Superior temporal gyrus (tissue), 1 donor: ENCODE results near the gene RNF19B.
"Not testable (repeated sequence)": the region's sequence is repeated elsewhere in the genome, so short reads cannot be mapped to it uniquely, and the experiment has no call there.

ENCODE experiments used
- DNase-seq: peaks from one replicate; pipeline ENCODE4 v3.0.0-alpha.2; 2016; ENCODE audit errors: extremely low spot score

RNF19B gene, protein sequence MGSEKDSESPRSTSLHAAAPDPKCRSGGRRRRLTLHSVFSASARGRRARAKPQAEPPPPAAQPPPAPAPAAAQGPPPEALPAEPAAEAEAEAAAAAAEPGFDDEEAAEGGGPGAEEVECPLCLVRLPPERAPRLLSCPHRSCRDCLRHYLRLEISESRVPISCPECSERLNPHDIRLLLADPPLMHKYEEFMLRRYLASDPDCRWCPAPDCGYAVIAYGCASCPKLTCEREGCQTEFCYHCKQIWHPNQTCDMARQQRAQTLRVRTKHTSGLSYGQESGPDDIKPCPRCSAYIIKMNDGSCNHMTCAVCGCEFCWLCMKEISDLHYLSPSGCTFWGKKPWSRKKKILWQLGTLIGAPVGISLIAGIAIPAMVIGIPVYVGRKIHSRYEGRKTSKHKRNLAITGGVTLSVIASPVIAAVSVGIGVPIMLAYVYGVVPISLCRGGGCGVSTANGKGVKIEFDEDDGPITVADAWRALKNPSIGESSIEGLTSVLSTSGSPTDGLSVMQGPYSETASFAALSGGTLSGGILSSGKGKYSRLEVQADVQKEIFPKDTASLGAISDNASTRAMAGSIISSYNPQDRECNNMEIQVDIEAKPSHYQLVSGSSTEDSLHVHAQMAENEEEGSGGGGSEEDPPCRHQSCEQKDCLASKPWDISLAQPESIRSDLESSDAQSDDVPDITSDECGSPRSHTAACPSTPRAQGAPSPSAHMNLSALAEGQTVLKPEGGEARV

DNA sequence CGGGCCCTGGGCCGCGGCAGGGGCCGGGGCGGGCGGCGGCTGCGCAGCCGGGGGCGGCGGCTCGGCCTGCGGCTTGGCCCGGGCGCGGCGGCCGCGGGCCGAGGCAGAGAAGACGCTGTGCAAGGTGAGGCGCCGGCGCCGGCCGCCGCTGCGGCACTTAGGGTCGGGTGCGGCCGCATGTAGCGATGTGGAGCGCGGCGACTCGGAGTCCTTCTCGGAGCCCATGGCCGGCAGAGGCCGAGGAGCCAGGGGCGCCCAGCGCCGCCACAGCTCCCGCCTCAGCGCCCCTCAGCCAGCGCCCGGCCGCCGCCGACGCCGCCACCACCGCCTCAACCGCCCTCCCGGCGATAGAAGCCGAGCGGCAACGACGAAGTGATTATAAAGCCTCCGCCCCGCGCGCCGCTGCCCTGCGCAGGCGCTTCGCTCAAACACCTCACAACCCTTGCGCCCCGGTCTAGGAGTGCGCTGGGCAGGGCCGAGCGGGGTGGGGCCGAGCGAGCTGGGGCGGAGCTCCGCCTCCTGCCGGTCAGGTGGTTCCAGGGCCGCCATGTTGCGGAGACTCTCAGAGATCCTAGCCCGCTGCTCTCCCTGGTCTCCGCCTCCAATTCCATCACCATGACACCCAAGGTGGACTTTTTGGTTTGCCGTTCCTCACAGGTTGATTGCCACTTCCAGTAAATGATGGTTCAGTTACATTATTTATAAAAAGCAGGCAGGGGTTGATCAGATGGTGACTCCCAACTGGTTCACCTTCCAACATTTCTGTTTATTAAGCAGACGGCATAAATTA is at the start of gene RNF19B:
RNF19B (minus strand) TSS at position 349 of the 790 bp plus-strand sequence; CDS start at position 225, 124 bp downstream.
- DNase-seq: peak; percentile 91

DNA sequence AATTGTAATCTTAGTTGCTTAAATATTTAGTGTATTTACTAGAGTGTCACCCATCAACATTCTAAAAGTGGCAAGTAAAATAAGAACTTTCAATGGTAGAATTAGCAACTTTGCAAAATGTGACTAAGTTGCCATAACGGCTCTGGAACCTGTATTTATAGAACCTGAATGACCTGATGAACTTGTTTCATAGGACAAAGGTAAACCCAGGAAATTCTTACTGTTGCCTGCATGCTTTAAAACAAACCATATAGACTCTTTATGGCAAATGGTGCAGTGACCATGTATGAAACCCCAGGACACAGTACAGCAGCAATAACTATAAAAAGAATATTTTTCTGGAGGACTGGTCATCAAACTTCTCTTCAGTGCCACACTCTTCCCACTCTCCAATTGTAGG is 49.2 kb upstream of the RNF19B start:
- DNase-seq: no peak

DNA sequence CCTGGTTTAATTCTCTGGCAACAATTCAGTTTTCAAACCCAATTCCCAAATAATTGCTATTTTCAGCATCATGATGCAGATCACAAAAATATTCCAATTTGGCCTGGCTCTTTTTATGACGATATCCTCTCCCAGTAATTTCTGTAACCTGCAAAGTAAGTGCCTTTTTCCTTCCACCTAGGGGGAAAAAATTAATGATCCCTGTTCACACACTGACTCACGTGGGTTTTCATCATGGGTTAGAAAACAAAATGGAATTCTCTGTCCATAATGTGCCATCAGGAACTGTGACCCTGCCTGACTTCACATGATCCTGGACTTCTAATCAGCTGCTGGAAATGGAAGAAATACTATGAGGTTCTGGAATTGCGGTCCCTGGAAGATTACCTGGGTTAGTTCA is 47.6 kb upstream of the RNF19B start:
- no peak for DNase-seq

DNA sequence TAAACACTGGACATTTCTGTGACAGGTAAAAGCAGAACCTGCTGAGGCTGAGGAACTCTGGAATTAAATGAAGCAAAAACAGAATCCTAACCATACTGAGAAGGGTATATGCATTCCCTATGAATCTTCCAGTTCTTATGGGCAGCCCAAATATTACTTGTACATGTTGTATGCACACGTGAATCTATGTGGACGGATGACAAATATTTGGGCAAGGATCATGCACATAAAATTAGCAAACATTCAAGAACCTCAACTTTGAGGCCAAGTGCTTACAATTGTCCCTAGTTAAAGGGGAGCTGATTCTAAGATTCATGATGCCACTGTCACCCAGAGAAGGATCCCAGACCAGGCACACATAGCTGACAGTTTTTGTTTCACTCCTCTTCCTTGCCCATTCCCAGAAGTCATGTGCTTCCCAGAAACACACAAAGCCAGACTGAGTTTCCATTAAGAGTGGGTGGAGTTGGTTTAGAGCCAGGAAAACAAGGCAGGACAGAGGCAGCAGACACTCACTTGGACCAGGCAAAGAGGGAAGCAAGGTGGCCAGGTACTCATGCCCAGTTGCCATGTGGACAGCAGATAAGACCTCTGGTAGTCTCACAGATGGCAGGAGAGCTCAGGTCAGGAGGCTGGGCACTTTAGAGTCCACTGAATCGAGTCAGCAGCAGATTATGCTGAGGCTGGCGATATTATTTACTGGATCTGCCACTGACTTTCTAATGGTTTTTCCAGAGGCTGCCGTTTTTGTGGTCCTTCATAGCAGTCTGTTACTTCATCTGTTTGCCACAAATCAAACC is 46.5 kb upstream of the RNF19B start:
- no peak for DNase-seq

DNA sequence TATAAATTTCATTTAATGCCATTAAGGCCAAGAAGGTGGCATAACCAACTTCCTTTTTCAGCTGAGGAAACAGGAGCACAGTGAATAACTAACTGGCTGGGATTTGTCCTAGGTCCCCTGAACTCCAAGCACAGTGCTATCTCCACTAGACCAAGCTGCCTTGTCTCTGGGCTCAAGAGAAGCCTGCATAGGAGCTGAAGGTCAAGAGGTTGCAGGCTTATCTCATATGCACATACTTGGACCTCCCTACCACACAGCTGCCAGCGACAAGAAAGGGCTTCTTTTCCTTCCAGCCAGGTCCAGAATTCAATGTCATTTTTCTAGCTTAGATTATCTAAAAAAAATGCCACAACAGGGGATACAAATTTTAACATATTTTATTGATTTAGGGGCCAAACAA is 45.0 kb upstream of the RNF19B start:
- DNase-seq: no peak

DNA sequence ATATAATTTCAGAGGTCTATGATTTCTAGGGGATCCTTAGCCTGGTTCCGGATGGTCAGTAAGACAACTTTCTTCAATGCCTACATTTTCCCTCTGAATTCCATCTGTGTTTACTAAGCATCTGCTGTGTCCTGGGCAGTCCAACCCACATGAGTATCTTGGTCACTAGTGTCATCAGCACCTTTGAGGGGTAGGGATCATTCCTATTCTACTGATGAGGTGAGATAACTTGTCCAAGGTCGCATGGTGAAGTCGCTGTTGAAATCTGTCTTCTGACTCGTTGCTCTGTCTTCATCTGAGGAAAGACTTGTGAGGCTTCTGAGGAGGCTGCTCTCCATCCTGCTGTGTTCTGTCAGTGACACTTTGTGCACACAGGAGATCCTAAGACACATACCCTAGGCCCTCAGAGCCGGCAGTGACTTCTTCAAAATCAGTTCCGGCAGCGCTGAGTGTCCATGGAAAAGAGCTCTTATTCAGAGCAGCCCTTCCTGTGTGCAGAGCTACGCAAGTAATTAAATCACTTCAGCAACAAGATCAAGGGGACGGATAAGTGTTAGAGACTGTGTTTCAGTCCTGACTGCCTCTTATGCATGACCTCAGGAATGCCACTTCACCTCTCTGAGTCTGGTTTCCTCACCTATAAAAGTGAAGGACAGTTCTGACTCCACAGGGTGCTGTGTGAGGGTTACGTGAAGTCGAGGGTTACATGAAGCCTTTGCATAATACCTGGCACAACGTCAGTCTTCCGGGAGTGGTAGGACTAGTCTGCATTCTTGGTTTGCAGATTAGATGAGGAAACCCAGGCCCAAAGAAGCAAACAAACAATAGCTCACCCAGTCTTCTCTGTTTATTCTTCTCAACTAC is 43.7 kb upstream of the RNF19B start:
- no peak for DNase-seq

DNA sequence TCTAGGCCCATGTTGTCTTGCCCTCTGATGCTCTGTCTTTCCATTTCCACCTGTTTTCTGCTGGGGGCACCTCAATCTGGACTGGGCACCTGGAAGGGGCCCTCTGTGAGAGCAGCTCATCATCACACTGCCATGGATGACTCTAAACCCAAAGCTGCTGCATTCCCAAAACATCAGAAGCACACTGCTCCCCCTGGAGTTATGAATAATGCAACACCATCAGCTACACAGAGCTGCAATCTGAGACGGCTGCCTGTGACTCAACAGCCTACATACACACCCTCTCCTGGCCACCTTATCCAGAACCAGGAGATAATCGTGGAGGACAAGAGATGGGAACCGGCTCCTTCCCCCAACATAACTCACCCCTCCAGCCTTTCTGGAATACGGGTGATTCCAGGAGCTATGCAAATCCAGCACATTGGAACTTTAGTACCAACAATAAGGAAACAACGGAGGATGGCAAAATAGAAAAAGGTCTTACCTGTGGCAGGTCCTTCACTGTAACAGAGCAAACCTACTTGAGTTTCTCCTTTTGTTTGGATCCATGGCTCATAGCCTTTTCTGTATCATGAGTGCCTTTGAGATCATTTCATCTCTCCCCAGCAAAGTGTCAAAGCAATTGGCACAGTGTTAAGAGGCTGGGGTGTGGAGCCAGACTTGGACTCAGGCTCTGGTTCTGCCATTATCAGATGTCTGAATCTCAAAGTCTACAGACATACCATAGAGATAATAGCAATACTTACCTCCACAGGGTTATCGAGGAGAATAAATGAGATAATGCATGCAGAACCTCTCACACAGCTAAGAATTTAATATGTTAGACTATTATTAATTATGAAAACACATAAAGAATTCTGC is 42.8 kb upstream of the RNF19B start:
- peak; percentile 59 for DNase-seq

DNA sequence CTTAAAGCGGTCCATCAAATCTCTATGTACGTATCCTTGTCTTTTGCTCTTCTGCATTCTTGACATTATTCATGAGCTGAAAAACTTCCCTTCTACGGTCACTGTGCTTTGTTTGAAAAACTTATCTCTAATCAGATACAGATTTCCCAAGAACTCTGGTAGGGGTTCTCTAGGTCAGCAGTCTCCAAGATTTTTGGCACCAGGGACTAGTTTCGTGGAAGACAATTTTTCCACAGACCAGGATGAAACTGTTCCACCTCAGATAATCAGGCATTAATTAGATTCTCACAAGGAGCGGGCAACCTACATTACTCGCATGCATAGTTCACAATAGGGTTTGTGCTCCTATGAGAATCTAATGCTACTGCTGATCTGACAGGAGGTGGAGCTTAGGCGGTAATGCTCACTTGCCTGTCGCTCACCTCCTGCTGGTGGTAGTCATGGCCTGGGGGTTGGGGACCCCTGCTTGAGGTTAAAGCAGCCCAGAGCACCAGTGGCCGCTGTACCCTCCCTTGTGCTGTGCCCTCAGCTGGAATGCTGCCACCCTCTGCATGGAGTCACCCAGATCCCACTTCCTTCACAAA is 41.3 kb upstream of the RNF19B start:
- no peak for DNase-seq

DNA sequence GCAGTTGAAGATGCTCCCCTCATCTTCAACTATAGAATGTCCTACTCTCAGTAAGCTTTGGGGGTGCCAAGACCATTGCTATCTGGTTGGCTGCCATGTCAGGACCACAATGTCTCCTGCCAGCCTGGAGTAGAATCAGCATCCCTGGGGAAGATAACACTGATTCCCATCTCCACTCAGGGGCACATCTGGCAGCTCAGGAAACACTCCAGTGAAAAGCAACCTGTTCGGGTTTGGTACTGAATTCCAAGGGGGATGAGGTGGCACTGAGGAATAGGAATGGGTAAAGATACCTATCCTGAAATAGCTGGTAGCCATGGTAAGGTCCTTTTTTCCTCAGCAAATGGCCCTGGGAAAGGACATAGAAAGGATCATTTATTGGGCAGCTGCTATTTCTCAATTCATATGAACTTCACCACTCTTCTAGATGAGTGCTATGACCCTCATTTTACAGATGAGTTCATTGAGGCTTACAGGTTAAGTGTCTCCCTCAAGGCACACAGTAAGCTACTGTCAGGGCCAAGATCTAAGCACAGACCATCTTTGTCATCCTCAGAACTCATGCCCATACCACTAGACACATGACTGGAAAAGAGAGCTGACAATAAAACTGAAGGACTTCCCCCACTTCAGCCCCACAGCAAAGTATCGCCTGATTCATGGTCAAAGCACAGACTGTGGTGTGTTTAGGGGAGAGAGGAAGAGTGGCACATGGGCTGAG is 40.7 kb upstream of the RNF19B start:
- no peak for DNase-seq

DNA sequence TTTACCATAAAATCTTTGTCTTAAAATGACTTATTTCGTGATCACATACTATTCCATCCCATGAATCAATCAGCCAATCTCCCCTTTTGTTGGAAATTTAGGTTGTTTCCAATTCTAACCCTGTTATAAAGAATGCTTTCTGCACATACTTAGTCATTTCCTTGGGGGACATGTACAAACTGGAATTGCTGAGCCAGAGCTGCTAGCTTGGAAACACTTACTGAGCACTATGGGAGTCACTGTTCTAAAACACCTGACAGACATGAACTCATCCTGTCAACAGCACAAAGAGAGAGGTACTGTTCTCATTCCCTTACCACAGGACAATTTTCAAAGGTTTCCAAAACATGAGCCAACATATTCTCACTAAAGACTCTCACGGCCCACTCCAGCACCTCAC is 40.0 kb upstream of the RNF19B start:
- DNase-seq: no peak

DNA sequence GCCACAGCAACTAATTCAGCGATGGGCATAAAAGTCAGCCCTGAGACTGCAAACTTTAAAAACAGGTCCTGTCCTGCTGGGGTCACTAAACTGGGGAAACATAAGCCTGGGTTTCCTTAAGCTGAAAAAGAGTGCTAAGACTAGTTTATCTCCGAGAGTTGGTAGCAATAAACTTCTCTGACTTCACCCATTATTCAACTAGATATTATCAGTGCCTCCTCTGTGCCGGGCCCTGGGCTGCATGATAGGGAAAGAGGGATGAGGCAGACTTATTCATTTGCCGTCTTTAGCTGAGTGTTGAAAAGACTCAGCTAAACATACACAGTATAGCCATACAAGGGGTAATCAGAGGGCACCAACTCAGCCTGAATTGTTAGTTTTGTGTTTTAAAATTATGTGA is 39.0 kb upstream of the RNF19B start:
- DNase-seq: no peak

DNA sequence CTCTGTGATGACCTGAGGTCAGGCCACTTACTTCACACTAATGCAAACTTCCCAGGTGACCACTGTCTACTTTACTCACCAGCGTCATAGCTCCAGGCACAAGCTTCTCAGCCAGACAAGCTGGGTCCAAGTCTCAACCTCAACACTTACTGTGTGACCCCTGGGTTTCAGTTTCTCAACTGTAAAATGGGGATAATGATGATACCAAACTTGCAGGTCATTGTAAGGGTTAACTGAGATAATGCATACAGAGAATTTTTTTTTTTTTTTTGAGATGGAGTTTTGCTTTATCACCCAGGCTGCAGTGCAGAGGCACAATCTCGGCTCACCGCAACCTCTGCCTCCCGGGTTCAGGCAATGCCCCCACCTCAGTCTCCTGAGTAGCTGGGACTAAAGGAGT is 37.4 kb upstream of the RNF19B start:
- DNase-seq: no peak

DNA sequence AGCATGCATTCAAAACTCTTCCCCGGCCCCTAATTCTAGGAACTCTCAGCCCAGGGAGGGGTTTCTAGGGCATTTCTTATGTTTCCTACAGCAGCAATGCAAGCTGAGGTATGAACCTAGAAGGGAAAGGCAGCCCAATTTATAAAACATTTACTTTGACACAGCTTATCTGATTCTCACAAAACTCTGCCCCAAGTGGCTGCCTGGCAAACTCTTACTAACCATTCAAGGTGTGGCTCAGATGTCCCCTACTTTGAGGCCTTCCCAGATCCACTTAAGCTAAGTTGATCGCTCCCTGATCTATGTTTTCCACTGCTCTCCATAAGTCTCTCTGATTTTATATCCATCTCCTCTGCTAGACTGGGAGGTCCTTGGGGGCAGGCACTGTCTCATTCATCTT is 36.7 kb upstream of the RNF19B start:
- DNase-seq: no peak

DNA sequence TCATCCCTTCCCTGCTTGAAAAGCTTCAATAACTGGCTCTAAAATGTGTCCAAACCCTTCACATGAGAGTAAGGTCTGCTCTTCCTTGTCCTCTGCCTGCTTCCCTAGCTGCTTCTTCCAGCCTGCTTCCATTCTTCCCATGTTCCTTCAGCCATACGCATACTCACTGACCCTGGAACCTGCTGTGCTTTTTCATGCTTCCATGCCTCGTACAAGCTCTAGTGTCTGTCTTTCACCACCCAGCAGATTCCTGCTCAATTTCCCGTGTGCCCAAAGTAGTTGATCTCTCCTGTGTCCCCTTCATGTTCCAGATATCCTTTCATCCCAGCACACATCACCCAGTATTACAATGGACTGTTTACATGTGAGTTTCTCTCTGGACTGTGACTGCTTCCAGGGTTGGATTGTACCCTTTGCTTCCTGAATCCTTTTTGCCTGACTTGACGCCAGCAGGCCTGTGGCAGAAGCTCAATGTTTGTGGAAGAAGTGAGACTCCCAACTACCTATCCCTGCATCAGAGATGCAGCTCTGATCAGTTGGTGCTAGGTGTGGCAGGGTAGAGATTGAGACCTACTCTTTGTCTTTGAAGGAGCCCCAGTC is 35.9 kb upstream of the RNF19B start:
- DNase-seq: no peak

DNA sequence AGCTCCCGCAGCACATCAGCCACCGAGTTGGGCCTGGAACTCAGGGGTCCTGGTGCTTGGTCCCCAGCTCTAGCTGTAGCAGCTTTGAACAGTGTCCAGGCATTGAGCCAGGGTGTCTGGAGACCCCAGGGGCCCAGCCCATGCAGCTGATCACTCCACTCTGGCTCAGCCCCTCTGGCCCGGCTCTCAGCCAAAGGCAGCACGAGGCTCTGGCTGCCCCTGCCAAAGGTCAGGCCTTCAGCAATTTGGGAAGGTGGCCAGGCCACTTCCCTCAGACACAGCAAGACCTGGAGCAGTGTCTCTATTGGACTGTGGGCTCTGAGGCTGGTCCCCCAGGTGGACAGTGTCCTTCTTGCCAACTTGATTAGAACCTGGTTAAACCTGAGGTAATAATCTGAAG is 34.4 kb upstream of the RNF19B start:
- DNase-seq: no peak

DNA sequence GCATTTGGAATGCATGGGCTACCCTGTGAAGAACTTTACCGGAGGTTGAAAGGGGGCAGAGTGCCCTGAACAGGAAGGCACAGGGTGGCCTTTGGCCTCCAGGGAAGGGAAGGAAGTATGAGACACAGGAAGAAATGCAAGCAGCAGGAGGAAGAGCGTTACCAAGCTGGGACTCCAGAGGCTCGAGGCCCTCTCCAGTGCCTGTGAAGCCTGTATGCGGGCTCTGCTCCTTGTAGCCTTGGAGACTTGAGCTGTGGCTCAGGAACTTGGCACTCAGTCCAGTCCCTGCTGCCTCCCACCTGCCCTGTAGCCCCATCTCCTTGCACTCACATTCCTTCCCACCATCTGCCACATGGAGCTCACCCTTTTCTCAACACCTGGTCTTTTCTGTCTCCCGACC is 33.5 kb upstream of the RNF19B start:
- no peak for DNase-seq

DNA sequence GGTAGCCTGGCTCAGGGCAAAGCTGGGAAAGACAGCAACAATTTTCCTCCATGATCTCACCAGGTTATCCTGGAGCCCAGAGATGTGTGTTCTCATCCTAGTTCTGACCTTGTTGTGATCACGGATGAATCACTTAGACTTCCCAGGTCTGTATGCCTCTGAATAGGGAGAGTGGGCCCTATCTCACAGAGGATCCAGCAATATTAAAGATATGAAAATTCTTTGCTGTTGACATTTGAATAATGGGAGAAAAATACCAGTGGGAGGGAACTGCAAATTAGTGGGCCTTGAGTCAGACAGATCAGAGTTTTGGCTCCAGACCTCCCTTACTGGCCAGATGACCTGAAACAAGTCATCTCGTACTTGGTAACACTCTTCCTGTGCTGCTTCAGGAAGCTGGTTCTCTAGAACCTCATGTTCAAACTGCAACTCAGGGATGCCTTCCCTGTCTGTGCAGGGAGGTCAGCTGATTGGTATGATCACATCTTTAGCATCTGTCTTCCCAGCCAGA is 32.8 kb upstream of the RNF19B start:
- DNase-seq: no peak

DNA sequence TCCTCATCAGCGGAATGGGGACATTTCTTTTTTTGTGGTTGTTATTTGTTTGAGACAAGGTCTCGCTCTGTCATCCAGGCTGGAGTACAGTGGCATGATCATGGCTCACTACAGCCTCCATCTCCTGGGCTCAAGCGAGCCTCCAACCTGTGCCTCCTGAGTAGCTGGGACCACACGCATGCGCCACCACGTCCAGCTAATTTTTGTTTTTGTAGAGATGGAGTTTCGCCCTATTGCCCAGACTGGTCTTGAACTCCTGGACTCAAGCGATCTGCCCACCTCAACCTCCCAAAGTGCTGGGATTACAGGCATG is 28.7 kb upstream of the RNF19B start:
- not testable (repeated sequence) for DNase-seq
